Mesenchymal stem cell (in vitro differentiated cells and primary cell): Measurements from ENCODE around the gene KRTAP10-12. TPM values are rescaled to one million over a fixed set of nuclear protein-coding genes. Genes with fewer than 3 reads are reported as not detected.

Source experiments
- small RNA-seq: library from polyadenylated mRNA; stranded (forward); fragments of <200 nt; extraction: miRNeasy Mini kit (QIAGEN cat#:217004); gene quantifications from one replicate; pipeline ENCODE3, GENCODE V24; 2013; ENCODE audit warnings: low read depth

Gene KRTAP10-12

Small RNAs within 50 kb of the gene (small RNA-seq; reads per million reads assigned to genes)
- gene KRTAP12-6P, result not detected
